Kidney capillary endothelial cell (primary cell): ENCODE results near the gene PKD1L1.

ENCODE experiments used
- DNase-seq: peaks from one replicate; pipeline ENCODE4 v3.0.0-alpha.2; 2018; ENCODE audit warnings: low spot score

PKD1L1 gene

DNA sequence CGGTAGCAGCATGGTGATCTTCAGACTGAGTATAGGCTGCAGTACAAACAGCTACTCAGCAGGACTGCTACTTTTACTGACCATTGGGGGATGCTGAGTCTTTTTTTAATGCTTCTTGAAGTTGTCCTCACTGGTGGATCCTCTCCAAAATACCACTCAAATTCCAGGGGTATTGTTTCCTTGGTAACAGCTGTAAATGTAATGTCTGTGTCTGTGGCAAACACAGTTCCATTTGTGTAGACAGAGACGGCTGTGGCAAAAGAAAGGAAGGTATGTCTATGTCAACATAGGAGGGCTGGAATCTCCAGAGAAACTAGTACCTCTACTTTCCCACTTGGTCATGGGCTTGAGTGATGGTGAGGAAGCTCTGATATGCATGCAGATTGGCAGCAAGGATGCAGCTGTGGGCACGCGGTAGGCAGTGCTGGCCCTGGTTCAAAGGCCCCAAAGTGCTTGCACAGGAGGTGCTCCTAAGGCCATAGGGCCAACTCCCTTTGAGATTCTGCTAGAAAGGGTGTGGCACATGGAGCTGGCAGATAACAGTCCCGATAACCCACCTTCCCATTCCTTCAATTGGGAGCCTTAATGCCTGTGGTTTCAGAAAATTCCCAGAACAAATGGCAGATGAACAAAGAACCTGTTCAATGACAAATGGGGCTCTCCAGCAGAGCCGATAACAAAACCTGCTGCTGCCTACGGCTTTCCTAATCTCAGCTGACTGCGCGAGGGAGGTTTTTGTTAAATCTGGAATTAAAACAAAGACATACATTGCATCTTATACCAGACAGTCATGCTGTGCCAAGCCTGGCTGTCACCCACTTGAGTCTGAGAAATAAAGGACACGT is 43.0 kb downstream of the PKD1L1 start:
- no peak for DNase-seq

DNA sequence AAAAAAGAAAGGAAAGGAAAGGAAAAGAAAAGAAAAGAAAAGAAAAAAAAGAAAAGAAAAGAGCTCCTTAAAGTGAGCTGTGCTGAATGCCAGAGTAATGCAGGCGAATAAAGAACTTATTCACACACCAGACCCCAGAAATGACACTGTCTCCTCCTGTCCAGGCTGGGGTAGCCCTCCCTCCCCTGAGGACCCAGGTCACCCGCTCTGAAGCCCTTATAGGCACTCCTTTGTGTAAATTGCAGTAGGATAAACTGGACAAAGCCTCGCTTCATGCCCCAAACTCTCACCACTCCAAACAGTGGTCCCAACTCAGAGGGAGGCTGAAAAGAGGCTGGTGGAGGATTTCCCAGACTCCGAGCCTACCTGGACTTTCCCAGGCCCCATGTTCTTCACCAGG is 46.3 kb downstream of the PKD1L1 start:
- DNase-seq: no peak

DNA sequence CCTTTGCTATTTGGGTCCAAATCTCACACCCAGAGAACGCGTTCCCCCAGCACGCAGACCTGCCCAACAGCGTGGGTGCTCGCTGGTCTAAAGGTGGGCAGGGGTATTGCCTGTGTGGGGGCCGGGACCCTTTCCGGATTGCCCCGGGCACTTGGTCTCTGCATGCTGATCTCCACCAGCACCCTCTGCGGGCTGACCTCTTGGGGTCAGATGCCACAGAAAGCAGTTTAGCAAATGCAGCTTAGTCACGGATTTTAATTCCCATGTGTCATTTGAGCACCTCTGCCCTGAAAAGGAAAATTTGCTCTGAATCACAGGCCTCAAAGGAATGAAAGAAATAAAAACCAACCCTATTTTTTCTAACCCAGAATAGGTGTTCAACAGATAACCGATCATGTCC is 46.7 kb downstream of the PKD1L1 start:
- DNase-seq: no peak

DNA sequence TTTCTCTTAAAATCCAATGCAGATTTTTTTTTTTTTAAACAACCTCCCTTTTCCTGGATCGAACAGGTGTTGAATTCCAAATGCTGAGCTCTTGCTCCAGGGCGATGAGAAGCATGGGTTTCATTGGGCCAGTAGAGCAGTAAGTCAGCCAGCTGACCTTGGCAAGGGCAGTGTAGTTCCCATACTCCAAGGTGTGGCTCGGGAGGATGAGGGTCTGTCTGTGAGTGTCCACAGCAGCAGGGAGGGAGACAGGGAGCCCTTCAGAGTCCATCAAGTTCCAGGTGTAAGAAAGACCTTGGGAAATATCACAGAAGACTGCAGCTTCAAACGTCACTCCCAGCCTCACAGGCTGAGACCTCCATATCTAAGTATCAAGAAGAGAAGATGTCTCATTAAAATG is 50.4 kb downstream of the PKD1L1 start:
- DNase-seq: no peak

DNA sequence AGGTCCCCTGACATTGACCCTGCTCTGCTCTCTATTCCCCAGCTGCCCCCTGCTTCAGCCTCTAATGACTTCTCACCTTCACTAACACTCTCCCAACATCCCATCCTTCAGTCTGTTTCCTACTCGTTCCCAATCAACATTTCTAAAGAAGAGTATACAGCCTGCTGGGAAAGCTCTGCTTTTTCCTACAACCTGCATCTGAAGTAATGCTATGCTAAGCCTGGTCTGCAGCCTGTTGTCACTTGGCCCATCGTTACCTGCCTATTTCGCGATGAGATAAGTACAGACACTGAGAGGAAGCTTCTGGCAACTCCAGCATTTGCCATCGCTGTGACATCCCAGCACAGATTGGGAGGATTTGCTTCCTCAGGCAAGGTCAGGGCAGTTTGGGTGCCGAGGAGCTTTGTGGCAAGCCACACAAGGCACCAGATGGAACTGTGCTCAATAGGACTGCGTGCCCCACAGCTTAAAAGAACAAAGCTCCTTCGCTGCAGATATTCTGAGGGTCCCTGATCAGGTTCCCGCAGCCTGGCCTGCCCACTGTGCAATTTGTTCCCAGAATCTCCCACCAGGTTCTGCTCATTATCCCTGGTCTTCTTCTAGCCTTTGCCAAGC is 51.4 kb downstream of the PKD1L1 start:
- no peak for DNase-seq

DNA sequence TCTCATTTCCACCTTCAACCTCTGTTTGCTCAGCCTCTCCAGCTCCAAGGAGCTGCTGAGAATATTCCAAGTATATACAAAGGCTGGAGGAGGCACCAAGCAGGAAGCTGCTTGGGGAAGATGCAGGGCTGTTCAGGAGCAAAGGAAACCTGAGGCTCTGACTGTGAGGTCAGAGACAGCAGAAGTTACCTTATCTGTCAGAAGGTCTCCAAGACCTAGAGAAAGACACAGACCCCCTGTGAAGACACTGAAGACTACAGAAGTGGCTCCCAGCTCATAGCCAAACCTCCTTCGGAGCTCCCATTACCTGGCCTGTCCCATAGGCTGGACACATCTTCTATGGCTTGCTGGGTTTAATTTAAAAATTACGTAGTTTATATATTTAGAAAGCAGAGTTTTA is 53.2 kb downstream of the PKD1L1 start:
- no peak for DNase-seq

DNA sequence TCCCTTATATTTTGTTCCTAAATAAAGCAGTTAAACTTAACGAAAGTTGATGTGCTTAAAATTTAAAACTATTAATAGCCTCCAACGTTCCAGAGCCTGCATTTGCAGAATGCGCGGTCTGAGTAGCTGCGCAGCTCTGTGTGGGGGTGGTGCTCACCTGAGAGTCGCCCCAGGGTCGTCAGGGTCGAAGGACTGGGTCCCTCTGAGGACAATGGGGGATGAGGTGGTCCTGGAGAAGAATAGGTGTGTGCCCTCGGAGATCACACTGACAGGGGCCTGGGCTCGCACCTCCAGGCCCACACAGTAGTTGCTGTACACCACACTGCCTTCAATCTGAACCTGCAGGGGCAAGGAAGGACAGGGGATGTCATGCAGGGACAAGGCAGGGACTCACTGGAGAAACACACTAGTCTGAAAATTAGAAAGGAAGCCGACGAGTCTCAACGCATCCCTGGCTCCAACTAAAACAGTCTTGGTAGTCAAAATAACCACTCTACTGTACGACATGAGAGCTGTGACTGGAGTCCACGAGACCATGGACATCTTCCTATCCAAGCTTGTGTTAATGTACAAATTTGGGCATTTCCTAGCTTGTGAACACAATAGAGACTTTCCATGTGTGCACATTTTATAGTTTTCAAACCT is 54.4 kb downstream of the PKD1L1 start:
- no peak for DNase-seq

DNA sequence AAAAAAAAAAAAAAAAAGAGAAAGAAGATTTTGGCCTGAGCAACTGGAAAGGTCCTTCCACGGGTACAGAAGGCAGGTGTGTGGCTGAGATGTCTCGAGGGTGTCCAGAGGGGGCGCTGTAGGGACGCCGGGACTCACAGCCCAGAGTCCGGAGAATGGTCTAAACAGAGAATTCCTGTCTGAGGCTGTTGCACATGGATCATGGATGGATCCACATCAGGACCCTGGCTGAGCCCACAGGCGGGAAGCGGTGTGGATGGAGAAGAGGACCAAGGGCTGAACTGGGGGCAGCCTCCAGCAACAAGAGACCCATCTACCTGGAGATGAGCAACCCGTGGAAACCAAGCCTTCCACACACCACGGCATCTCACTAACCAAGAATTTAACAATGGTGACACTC is 55.0 kb downstream of the PKD1L1 start:
- DNase-seq: no peak

DNA sequence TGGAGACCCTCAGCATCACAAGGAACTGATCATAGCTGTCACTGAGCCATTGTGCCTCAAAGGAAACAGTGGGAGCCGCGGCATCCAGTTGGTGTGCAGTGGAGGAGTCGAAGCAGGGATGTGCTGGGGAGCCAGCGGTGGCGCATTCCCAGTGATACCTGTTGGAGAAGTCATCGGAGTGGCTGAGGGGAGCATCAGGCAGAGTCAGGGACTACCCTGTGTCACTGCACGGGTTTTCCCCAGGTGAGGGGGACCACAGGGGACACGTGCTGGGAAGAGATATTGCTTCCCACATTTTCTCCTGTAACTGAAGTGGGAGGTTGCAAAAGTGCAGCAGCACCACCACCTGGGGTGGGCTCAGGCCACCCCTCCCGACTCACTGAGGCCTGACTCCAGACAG is 57.7 kb downstream of the PKD1L1 start:
- DNase-seq: no peak

DNA sequence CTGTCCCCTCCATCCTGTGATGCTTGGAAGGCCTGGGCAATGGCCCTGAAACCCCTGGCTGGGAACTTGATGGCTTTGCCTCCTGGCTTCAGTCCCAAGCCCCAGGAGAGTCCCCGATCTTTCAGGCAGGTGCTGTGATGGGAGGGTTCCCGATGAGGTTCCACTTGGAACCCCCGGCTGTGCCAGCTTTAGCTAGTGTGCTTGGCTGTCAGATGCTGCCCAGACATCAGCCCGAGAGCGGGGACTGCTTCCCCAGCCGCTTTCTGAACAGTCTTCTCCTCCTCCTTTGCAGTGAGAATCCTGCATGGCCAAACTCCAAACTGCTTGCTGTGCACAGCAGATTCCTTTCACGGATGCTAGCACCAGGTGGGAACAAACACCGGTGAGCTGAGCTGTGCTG is 58.1 kb downstream of the PKD1L1 start:
- no peak for DNase-seq

DNA sequence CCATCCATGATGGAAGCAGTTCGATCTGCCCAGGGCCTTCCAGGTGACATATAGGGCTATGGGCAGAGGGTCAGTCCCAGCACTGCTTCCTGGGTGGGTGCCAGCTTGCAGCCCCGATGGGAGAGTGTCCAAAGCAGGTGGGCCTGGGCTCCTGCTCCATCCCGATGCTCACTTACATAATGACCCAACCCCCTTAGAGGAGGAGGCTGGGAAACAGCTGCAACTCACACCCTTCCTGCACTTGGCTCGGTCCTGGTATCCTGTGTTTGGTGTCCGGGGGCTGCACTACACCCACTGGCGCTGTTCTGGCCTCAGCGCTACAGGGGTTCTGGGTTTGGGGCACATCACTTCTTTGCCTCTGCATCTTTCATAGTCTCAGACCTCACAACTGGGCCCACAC is 58.5 kb downstream of the PKD1L1 start:
- DNase-seq: no peak

DNA sequence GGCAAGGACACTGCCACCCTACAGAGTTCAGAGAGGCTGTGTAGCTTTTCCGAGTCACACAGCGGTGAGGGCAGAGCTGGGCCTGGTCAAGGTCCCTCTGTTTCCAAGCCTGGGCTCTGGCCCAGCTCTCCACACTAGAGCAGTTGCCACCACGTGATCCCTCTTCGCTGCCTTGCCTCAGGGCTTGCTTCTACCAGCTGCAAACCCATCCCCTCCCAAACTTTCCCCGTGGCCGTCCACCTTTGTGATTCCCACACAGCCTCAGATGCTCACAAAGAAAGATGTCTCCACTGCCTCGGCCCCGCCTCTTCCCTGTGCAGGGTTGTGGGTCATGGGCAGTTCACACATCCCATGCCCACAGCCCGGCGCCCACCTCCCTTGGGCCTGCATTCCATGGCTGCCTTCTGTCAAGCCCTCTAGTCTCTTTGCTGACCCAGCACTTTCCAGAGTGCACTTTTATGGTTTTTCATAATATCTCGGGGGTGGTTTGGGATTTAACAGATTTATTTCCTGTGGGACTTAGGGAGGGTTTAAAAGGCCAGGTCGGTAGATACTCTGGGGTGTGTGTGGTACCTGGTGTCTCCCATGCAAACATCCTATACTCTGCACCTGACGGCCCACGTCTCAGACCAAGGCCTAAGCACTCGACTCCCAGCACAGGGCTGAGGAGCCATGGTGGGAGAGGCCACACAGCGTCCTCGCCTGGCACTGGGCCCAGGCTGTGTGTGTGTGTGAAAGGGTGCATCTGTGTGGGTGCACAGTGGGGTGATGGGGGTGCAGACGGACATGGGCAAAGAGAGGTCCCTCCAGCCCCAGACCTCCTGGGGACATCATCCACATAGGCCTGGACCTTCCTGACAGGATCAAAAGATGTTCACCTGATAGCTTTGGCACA is 59.6 kb downstream of the PKD1L1 start:
- no peak for DNase-seq

DNA sequence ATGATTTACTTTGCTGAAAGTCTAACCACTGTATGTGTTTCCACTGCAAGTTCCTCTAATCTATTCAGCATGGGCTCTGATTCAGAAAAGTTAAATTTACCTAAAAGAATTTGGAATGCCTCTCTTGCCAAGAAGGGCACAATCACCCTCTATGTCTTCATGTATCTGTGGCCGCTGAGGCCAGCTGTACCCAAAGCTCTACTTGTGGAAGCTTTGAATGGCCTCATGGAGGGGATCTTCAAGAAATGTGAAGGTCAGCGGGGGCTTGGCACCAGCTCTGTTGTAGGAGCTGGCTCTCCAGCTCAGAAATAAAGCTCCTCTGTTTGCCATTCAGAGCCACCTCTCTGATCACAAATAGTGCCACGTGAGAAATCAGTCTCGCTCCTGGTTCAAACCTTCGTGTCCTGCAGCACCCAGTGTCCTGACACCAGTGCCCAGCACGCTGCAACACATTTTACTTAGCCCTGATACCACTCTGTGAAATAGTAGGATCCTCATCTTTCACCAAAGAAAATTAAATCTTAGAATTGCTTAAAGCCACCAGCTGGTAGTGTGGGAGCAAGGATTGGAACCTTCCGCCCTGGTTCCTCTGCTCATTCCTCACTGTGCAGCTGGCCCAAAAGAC is 61.1 kb downstream of the PKD1L1 start:
- DNase-seq: no peak

DNA sequence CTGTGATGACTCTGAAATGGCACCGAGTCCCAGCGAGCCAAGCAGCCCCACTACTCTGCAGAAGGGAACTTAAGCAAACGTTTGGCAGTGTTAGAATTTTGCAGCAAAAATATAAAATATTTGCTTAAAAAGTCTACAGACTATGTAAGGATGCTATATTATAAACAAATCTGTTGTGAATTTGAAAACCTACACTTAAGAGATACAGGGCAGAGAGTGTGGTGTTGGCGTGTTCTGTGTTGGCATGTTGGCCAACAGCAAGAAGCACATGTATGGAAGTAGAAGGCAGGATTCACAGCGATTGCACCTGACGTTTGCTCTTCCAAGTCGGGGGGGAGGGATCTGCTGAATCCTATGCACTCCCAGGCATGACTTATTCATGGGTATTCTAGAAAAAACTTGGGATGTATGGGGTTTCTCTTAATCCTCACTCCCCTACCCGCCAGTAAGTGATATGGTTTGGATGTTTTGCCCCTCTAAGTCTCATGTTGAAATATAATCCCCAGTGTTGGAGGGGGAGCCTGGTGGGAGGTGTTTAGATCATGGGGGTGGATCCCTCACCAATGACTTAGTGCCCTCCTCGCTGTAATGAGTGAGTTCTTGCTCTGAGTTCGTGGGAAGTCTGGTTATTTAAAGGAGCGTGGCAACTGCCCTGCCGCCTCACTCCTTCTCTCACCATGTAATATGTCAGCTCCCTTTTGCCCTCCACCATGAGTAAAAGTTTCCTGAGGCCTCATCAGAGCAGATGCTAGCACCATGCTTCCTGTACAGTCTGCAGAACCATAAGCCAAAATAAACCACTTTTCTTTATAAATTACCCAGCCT is 62.1 kb downstream of the PKD1L1 start:
- no peak for DNase-seq

DNA sequence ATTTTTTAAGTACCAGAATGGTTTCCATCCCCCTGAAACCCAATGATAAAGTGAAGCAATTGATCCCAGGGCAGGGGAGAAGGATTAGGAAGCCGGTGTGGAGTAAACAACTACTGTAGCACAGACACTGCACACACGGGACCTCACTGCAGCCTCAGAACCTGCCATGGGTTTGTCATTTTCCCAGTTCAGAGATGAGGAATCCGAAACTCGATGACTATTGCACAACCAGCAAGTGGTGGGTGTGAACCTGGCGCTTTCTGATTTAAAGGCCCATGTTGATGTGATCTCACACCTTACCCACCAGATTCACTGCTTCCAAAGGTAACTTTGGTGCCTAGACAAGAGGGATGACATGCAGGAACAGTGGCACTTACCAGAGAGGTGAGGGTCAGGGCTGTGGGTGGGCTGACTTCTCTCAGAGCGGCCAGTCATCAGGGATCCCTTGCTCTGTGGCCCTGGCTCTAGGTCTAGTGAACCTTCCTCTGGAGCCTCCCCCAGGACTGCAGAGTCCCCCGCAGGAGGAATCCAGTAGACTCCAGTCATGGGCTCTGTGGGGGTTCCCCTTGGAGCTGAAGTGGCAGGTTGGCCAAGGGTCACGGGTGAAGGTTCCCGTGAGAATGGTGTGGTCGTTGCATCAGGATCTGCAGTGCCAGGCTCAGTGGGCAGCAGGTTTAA is 62.8 kb downstream of the PKD1L1 start:
- DNase-seq: no peak

DNA sequence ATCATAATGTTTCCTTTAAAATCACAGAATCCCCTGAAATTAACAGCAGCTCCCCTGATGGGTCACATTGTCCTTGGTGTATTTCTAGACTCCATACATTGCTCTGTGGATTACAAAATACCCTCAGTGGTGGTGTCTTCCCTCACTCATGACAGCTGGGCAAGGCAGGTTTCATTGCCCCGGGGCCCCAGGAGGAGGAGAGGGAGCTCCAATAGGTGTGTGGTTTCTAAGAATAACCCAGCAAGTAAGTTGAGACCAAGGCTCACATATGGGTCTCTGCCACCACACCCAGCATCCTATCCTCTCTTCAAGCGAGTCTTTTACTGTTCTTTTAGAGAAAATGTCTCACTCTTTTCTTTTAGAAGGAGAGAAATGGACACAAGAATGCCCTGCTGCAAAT is 63.6 kb downstream of the PKD1L1 start:
- DNase-seq: no peak

DNA sequence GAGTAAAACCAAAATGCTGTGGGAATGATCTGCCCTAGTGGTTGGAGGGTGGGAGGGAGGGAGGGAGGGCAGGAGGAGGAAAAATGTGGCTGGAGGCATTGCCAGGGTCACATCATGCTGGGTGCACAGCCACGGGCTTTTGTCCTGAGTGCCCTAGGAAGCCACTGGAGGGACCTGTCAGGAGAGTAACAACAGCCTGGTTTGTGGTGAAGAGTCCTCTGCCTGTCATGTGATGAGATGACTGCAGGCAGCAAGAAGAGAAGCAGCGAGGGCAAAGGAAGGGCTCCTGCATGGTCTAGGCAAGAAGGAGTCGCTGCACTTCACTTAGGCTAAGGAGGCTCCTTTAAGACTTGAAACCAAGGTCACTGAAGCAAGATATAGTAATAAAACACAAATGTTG is 65.6 kb downstream of the PKD1L1 start:
- no peak for DNase-seq

DNA sequence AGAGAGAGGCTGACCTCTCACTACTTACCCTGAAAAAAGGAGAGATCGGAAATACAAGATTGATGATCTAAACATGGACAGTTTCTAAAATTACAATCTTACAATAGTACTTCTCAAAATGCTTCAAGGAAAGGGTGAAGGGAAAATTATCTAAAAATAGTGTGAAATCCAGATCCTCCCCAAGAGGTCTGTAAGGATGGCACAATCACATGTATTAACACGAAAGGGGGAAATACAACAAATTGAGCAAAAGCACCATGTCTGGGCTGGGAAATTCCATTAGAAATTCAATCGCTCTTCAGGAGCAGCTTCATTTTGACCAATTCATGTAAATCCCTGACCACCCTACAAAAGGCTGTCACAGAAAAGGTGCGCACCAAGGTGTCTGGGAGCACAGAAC is 67.0 kb downstream of the PKD1L1 start:
- DNase-seq: no peak

DNA sequence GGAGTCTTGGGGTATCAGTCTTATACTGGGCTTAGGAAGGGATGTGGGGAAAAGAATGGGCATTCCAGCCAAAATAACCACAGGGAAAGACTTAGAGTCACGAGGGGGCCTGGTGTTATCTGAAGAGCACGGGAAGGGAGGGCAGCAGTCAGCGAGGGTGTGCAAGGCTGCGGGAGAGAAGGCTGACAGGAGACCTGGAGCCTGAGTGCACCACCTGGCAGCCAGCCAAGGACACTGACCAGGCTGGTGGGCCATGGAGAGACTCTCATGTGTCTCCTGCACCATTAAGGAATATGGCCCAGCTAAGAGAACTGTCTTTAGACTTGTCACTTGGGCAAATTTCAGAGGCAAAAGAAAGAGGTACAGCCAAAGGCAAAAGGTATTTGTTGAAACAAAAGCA is 69.6 kb downstream of the PKD1L1 start:
- DNase-seq: no peak

DNA sequence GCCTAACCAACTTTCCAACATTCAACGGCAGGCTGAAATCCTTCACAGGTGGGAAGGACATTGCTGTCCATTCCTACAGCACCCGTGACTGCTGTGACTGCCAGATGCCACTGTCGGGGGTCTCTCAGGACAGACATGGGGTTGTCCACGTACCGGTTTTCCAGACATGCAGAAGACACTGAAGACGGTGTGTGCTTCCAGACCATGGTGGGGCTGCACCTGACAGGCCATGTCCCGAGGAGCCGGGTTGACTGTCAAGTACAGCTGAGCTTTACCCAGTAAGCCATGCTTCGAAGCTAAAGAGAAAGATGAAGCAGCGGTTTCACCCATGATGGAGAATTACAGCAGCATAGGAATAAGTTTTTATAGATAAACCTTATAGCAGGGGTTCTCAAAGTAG is 70.9 kb downstream of the PKD1L1 start:
- DNase-seq: no peak
